Transverse colon (tissue), 3 donors: ENCODE measurements around the gene ETS2.

ENCODE experiments used
- POLR2A ChIP-seq: fragments of 450-650 bp; IDR thresholded peaks from one replicate; pipeline ENCODE4 v1.6.1; 2016; ENCODE audit warnings: antibody characterized with exemption, mild to moderate bottlenecking, moderate library complexity
- TF ChIP-seq, protein P1 (sequence below), 5 experiments: fragments of 200-600 bp in 3 of 5; fragments of 450-650 bp in 2 of 5; sonication (generic) in 3 of 5; IDR thresholded peaks; 1 replicate in 2 of 5; 2 replicates in 3 of 5; pipeline ENCODE4 v1.5.1; 2016 to 2017; ENCODE audit warnings: antibody characterized with exemption in 5 of 5, inconsistent platforms in 3 of 5, mild to moderate bottlenecking in 2 of 5, moderate library complexity in 1 of 5

DNA sequence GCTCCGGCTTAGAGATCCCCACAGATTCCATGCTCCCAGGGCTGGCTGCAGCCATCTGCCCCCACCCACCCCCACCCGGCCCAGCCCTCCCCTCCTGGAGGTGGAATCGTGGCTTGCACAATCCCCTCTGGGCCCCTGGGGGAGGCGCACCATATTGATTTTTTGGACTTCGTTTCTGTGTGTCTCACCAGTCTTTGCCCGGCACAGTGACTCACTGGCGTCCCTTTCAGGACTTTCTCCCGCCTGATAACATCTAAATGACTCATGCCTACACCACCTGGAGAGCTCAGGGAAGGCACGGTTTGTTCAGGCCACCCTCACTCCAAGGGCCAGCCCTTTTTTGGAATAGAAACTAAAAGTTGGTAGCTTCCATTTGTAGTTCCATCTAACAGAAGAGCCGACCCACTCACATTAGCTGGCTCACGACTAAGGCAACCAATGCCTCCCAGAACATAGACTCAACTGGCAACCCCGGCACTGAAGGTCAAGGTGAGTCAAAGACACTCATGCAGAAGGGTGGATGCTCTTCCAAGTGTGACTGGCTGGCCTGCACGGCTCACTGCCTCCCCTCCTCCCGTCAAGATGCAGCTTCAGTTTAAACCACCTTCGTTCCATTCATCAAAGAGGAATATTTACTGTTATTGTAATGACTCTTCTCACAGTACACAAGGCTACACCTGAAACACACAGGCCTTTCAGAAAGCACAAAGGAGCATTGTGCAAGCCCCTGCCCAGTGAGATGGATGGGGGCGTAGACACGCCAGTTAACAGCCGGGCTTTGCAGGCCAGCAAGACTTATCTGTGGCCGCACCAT lies 18.1 kb upstream of the ETS2 start:
- TF ChIP-seq, protein P1, sequence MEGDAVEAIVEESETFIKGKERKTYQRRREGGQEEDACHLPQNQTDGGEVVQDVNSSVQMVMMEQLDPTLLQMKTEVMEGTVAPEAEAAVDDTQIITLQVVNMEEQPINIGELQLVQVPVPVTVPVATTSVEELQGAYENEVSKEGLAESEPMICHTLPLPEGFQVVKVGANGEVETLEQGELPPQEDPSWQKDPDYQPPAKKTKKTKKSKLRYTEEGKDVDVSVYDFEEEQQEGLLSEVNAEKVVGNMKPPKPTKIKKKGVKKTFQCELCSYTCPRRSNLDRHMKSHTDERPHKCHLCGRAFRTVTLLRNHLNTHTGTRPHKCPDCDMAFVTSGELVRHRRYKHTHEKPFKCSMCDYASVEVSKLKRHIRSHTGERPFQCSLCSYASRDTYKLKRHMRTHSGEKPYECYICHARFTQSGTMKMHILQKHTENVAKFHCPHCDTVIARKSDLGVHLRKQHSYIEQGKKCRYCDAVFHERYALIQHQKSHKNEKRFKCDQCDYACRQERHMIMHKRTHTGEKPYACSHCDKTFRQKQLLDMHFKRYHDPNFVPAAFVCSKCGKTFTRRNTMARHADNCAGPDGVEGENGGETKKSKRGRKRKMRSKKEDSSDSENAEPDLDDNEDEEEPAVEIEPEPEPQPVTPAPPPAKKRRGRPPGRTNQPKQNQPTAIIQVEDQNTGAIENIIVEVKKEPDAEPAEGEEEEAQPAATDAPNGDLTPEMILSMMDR (IDR thresholded peaks at IDR 0.05) = no peak
- TF ChIP-seq POLR2A = no peak
